HG03097 (cell line): Measurements from ENCODE around the gene PPP2CA.

Source experiments
- ATAC-seq: cut with Tn5 transposase; IDR thresholded peaks from one replicate; pipeline ENCODE4 v1.9.1; 2021; ENCODE audit not compliant: unreplicated experiment, low FRiP score

PPP2CA gene

GRCh38 chr5:134149571-134150303 is 76.1 kb downstream of the PPP2CA start:
- ATAC-seq, result no peak

- no peak for ATAC-seq
Observed at GRCh38 chr5:134148986-134149539, 76.8 kb downstream of the PPP2CA start.

GRCh38 chr5:134148316-134148715 is 77.6 kb downstream of the PPP2CA start:
- ATAC-seq, result no peak

- ATAC-seq, result no peak
Observed at GRCh38 chr5:134146651-134147518, 79.0 kb downstream of the PPP2CA start.

GRCh38 chr5:134145779-134146581 is 79.9 kb downstream of the PPP2CA start:
- ATAC-seq, result no peak

- no peak for ATAC-seq
Observed at GRCh38 chr5:134145041-134145757, 80.7 kb downstream of the PPP2CA start.
